ENCODE measurements around the gene FRMPD1. TPM values are rescaled to one million over a fixed set of nuclear protein-coding genes. Genes with fewer than 3 reads are reported as not detected.
"Not testable (repeated sequence)": the region's sequence is repeated elsewhere in the genome, so short reads cannot be mapped to it uniquely, and the experiment has no call there.

Gene FRMPD1
- total RNA-seq, 1 donor from 2014 or later, result 0.19 TPM

- H3K27me3 Mint-ChIP-seq (ENCODE audit: low read depth), result no peaks in the 10 kb centered on the region
- no peak for TF ChIP-seq CTCF (conservative IDR thresholded peaks at IDR 0.05)
- no peak overlapping the region for H3K27ac Mint-ChIP-seq (ENCODE audit: unreplicated experiment)
- H3K4me3 Mint-ChIP-seq, result no peak overlapping the region
- peaks cover 7% of the 10 kb centered on the region for H3K4me1 Mint-ChIP-seq
- no peaks in the 10 kb centered on the region for H3K9me3 Mint-ChIP-seq
- no peak for DNase-seq (ENCODE audit: low read depth, low spot score)
- H3K36me3 Mint-ChIP-seq (ENCODE audit: low read depth), result no peaks in the 10 kb centered on the region
Observed at GRCh38 chr9:37746448-37747270, 95.9 kb downstream of the FRMPD1 start.

GRCh38 chr9:37747271-37747753 lies 96.6 kb downstream of the FRMPD1 start:
- H3K9me3 Mint-ChIP-seq, result no peaks in the 10 kb centered on the region
- no peak overlapping the region for H3K27ac Mint-ChIP-seq (ENCODE audit: unreplicated experiment)
- no peaks in the 10 kb centered on the region for H3K36me3 Mint-ChIP-seq (ENCODE audit: low read depth)
- peak; percentile 58 for DNase-seq (ENCODE audit: low read depth, low spot score)
- TF ChIP-seq CTCF (conservative IDR thresholded peaks at IDR 0.05), result peak; percentile 90
- no peaks in the 10 kb centered on the region for H3K27me3 Mint-ChIP-seq (ENCODE audit: low read depth)
- H3K4me3 Mint-ChIP-seq, result no peak overlapping the region
- peaks cover 3% of the 10 kb centered on the region for H3K4me1 Mint-ChIP-seq

- H3K27me3 Mint-ChIP-seq (ENCODE audit: low read depth), result no peaks in the 10 kb centered on the region
- no peak for DNase-seq (ENCODE audit: low read depth, low spot score)
- no peaks in the 10 kb centered on the region for H3K36me3 Mint-ChIP-seq (ENCODE audit: low read depth)
- H3K27ac Mint-ChIP-seq (ENCODE audit: unreplicated experiment), result no peak overlapping the region
- H3K9me3 Mint-ChIP-seq, result peaks cover 2% of the 10 kb centered on the region
- no peak overlapping the region for H3K4me3 Mint-ChIP-seq
- no peak for TF ChIP-seq CTCF (conservative IDR thresholded peaks at IDR 0.05)
- peaks cover 7% of the 10 kb centered on the region for H3K4me1 Mint-ChIP-seq
Observed at GRCh38 chr9:37749129-37749528, 98.4 kb downstream of the FRMPD1 start.

- no peak for DNase-seq (ENCODE audit: low read depth, low spot score)
- Mint-ChIP-seq H3K27ac (ENCODE audit: unreplicated experiment) (no peak overlapping the region), H3K9me3 (peaks cover 2% of the 10 kb centered on the region), H3K27me3 (ENCODE audit: low read depth) (no peaks in the 10 kb centered on the region), H3K36me3 (ENCODE audit: low read depth) (no peaks in the 10 kb centered on the region), H3K4me3 (peak overlapping the region; percentile 62), H3K4me1 (peaks cover 13% of the 10 kb centered on the region)
- TF ChIP-seq CTCF (conservative IDR thresholded peaks at IDR 0.05), result no peak
Observed at GRCh38 chr9:37751186-37751585, 100.4 kb downstream of the FRMPD1 start.

- DNase-seq (ENCODE audit: low read depth, low spot score); H3K27ac Mint-ChIP-seq (ENCODE audit: unreplicated experiment): not testable (repeated sequence)
Observed at GRCh38 chr9:37751704-37752103, 101.0 kb downstream of the FRMPD1 start.

GRCh38 chr9:37752112-37752511 lies 101.4 kb downstream of the FRMPD1 start:
- not testable (repeated sequence) for H3K4me3 Mint-ChIP-seq; H3K27ac Mint-ChIP-seq (ENCODE audit: unreplicated experiment); H3K9me3 Mint-ChIP-seq; DNase-seq (ENCODE audit: low read depth, low spot score); H3K36me3 Mint-ChIP-seq (ENCODE audit: low read depth); H3K27me3 Mint-ChIP-seq (ENCODE audit: low read depth)
- H3K4me1 Mint-ChIP-seq, result peaks cover 11% of the 10 kb centered on the region

More at GRCh38 chr9:37751704-37752103, 101.0 kb downstream of the FRMPD1 start:
- peaks cover 13% of the 10 kb centered on the region for H3K4me1 Mint-ChIP-seq
- H3K4me3 Mint-ChIP-seq; H3K36me3 Mint-ChIP-seq (ENCODE audit: low read depth); H3K9me3 Mint-ChIP-seq; H3K27me3 Mint-ChIP-seq (ENCODE audit: low read depth): not testable (repeated sequence)
